Erythroblast (primary cell): Measurements from ENCODE around the gene IKZF3.

Experiments used
- GATA1 ChIP-seq: IDR thresholded peaks from 2 replicates; pipeline ENCODE4 v1.6.1; 2011; ENCODE audit warnings: low read depth, mild to moderate bottlenecking, control low read depth, low read length, moderate library complexity
- POLR2A ChIP-seq: IDR thresholded peaks from 2 replicates; pipeline ENCODE4 v1.6.1; 2011; ENCODE audit warnings: mild to moderate bottlenecking, low read length

- TF ChIP-seq POLR2A = peak; percentile 9
- no peak for TF ChIP-seq GATA1
These were observed 136.6 kb downstream of the IKZF3 start for GRCh38 chr17:39727556-39727955.
